ENCODE data around the gene HDGFL3. TPM values are rescaled to one million over a fixed set of nuclear protein-coding genes. Genes with fewer than 3 reads are reported as not detected.
"Not testable (repeated sequence)": the region's sequence is repeated elsewhere in the genome, so short reads cannot be mapped to it uniquely, and the experiment has no call there.

HDGFL3 gene
- 10 to 100 TPM; 21.9 to 25.0 TPM for total RNA-seq

GRCh38 chr15:83207660-83208366 lies at the start of gene HDGFL3:
TSS of gene HDGFL3 (minus strand) at chr15:83207823. CDS start at chr15:83207414, 409 bp downstream.
- Mint-ChIP-seq H3K4me1 (peaks cover 9% of the 10 kb centered on the region), H3K27ac (peak within 1 kb of the TSS; percentile 46), H3K27me3 (peaks cover 37% of the 10 kb centered on the region), H3K9me3 (no peaks in the 10 kb centered on the region), H3K36me3 (ENCODE audit: low read depth) (peaks cover 3% of the 10 kb centered on the region), H3K4me3 (peak within 1 kb of the TSS; percentile 85)
- ChIA-PET POLR2A (no interaction called here), CTCF (no interaction called here)
- peak; percentile 37 for DNase-seq

- H3K27me3 Mint-ChIP-seq, result peaks cover 44% of the 10 kb centered on the region
- no peaks in the 10 kb centered on the region for H3K4me1 Mint-ChIP-seq
- H3K27ac Mint-ChIP-seq, result no peak overlapping the region
- no peaks in the 10 kb centered on the region for H3K9me3 Mint-ChIP-seq
- ChIA-PET POLR2A (no interaction called here), CTCF (no interaction called here)
- DNase-seq, result no peak
- H3K36me3 Mint-ChIP-seq (ENCODE audit: low read depth), result no peaks in the 10 kb centered on the region
- H3K4me3 Mint-ChIP-seq, result no peak overlapping the region
These were observed 43.2 kb upstream of the HDGFL3 start for GRCh38 chr15:83250781-83251180.

- ChIA-PET POLR2A (no interaction called here), CTCF (interaction anchor here (1.0 to 1.2 kb wide), 3 partner anchors 18 to 87 kb away, joined by 4 read pairs; no protein-coding TSS in a partner anchor)
- DNase-seq, result no peak
- H3K36me3 Mint-ChIP-seq (ENCODE audit: low read depth), result no peaks in the 10 kb centered on the region
- H3K27ac Mint-ChIP-seq, result no peak overlapping the region
- peaks cover 6% of the 10 kb centered on the region for H3K9me3 Mint-ChIP-seq
- no peak overlapping the region for H3K4me3 Mint-ChIP-seq
- no peaks in the 10 kb centered on the region for H3K4me1 Mint-ChIP-seq
- H3K27me3 Mint-ChIP-seq, result peaks cover 59% of the 10 kb centered on the region
These were observed 41.4 kb upstream of the HDGFL3 start for GRCh38 chr15:83249030-83249343.

GRCh38 chr15:83248151-83249029 lies 40.8 kb upstream of the HDGFL3 start:
- Mint-ChIP-seq H3K36me3 (ENCODE audit: low read depth) (no peaks in the 10 kb centered on the region), H3K27me3 (peaks cover 62% of the 10 kb centered on the region), H3K9me3 (peaks cover 6% of the 10 kb centered on the region), H3K4me1 (no peaks in the 10 kb centered on the region), H3K27ac (no peak overlapping the region), H3K4me3 (no peak overlapping the region)
- ChIA-PET POLR2A (no interaction called here), CTCF (interaction anchor here (0.5 to 1.2 kb wide), 6 partner anchors 19 to 343 kb away, joined by 3 to 4 read pairs (median 4); no protein-coding TSS in a partner anchor)
- DNase-seq, result peak; percentile 56

GRCh38 chr15:83243634-83244033 lies 36.0 kb upstream of the HDGFL3 start:
- no peak overlapping the region for H3K4me3 Mint-ChIP-seq
- H3K27me3 Mint-ChIP-seq, result peaks cover 55% of the 10 kb centered on the region
- H3K4me1 Mint-ChIP-seq, result no peaks in the 10 kb centered on the region
- ChIA-PET POLR2A (no interaction called here), CTCF (no interaction called here)
- DNase-seq, result no peak
- H3K27ac Mint-ChIP-seq, result no peak overlapping the region
- peaks cover 12% of the 10 kb centered on the region for H3K9me3 Mint-ChIP-seq
- H3K36me3 Mint-ChIP-seq (ENCODE audit: low read depth), result no peaks in the 10 kb centered on the region

GRCh38 chr15:83230242-83230641 lies 22.6 kb upstream of the HDGFL3 start:
- POLR2A ChIA-PET, result no interaction called here
- Mint-ChIP-seq H3K4me3 (no peak overlapping the region), H3K27me3 (peaks cover 11% of the 10 kb centered on the region), H3K4me1 (peaks cover 2% of the 10 kb centered on the region), H3K27ac (no peak overlapping the region), H3K9me3 (no peaks in the 10 kb centered on the region), H3K36me3 (ENCODE audit: low read depth) (no peaks in the 10 kb centered on the region)
- no peak for DNase-seq
- CTCF ChIA-PET, result no interaction called here

GRCh38 chr15:83225449-83225848 lies 17.8 kb upstream of the HDGFL3 start:
- POLR2A ChIA-PET, result no interaction called here
- CTCF ChIA-PET, result interaction anchor here (0.6 kb wide), 1 partner anchor 324 kb away, joined by 3 read pairs; no protein-coding TSS in a partner anchor
- H3K27me3 Mint-ChIP-seq, result peaks cover 27% of the 10 kb centered on the region
- peaks cover 2% of the 10 kb centered on the region for H3K4me1 Mint-ChIP-seq
- H3K9me3 Mint-ChIP-seq, result no peaks in the 10 kb centered on the region
- no peak overlapping the region for H3K27ac Mint-ChIP-seq
- H3K36me3 Mint-ChIP-seq (ENCODE audit: low read depth), result no peaks in the 10 kb centered on the region
- DNase-seq, result no peak
- no peak overlapping the region for H3K4me3 Mint-ChIP-seq

- H3K4me3 Mint-ChIP-seq, CTCF ChIA-PET: not testable (repeated sequence)
These were observed 14.2 kb upstream of the HDGFL3 start for GRCh38 chr15:83221781-83222180.

GRCh38 chr15:83219026-83219425 lies 11.4 kb upstream of the HDGFL3 start:
- Mint-ChIP-seq H3K9me3 (peaks cover 3% of the 10 kb centered on the region), H3K27me3 (peaks cover 30% of the 10 kb centered on the region), H3K36me3 (ENCODE audit: low read depth) (no peaks in the 10 kb centered on the region), H3K27ac (no peak overlapping the region), H3K4me1 (peaks cover 11% of the 10 kb centered on the region), H3K4me3 (no peak overlapping the region)
- ChIA-PET POLR2A (no interaction called here), CTCF (no interaction called here)
- DNase-seq, result no peak

More at GRCh38 chr15:83221781-83222180, 14.2 kb upstream of the HDGFL3 start:
- H3K36me3 Mint-ChIP-seq (ENCODE audit: low read depth); POLR2A ChIA-PET; DNase-seq; H3K9me3 Mint-ChIP-seq; H3K27ac Mint-ChIP-seq: not testable (repeated sequence)
- Mint-ChIP-seq H3K27me3 (peaks cover 39% of the 10 kb centered on the region), H3K4me1 (peaks cover 12% of the 10 kb centered on the region)

- DNase-seq, result no peak
- Mint-ChIP-seq H3K4me3 (no peak overlapping the region), H3K4me1 (peaks cover 11% of the 10 kb centered on the region), H3K36me3 (ENCODE audit: low read depth) (no peaks in the 10 kb centered on the region), H3K9me3 (peaks cover 3% of the 10 kb centered on the region), H3K27me3 (peaks cover 24% of the 10 kb centered on the region), H3K27ac (no peak overlapping the region)
- ChIA-PET CTCF (no interaction called here), POLR2A (no interaction called here)
These were observed 7.7 kb upstream of the HDGFL3 start for GRCh38 chr15:83215306-83215705.

- CTCF ChIA-PET, result no interaction called here
- Mint-ChIP-seq H3K9me3 (peaks cover 3% of the 10 kb centered on the region), H3K36me3 (ENCODE audit: low read depth) (peaks cover 3% of the 10 kb centered on the region), H3K27me3 (peaks cover 20% of the 10 kb centered on the region), H3K4me1 (peaks cover 9% of the 10 kb centered on the region), H3K4me3 (no peak overlapping the region), H3K27ac (no peak overlapping the region)
- DNase-seq, result no peak
- POLR2A ChIA-PET, result no interaction called here
These were observed 3.0 kb upstream of the HDGFL3 start for GRCh38 chr15:83210619-83211018.

GRCh38 chr15:83209333-83209732 lies 1.7 kb upstream of the HDGFL3 start:
- H3K36me3 Mint-ChIP-seq (ENCODE audit: low read depth), result peaks cover 3% of the 10 kb centered on the region
- H3K27me3 Mint-ChIP-seq, result peaks cover 29% of the 10 kb centered on the region
- no peak overlapping the region for H3K27ac Mint-ChIP-seq
- DNase-seq, result no peak
- ChIA-PET POLR2A (no interaction called here), CTCF (interaction anchor here (0.7 kb wide), 1 partner anchor 1664 kb away, joined by 3 read pairs; no protein-coding TSS in a partner anchor)
- H3K4me1 Mint-ChIP-seq, result peaks cover 9% of the 10 kb centered on the region
- no peaks in the 10 kb centered on the region for H3K9me3 Mint-ChIP-seq
- no peak overlapping the region for H3K4me3 Mint-ChIP-seq

GRCh38 chr15:83208367-83208661 lies 691 bp upstream of the HDGFL3 start:
- peak overlapping the region; percentile 46 for H3K27ac Mint-ChIP-seq
- ChIA-PET CTCF (no interaction called here), POLR2A (no interaction called here)
- peaks cover 35% of the 10 kb centered on the region for H3K27me3 Mint-ChIP-seq
- H3K4me3 Mint-ChIP-seq, result no peak overlapping the region
- H3K4me1 Mint-ChIP-seq, result peaks cover 9% of the 10 kb centered on the region
- H3K9me3 Mint-ChIP-seq, result no peaks in the 10 kb centered on the region
- H3K36me3 Mint-ChIP-seq (ENCODE audit: low read depth), result peaks cover 3% of the 10 kb centered on the region
- no peak for DNase-seq

Measured in activated CD4-positive, alpha-beta T cell treated with anti-CD3 and anti-CD28 coated beads, Interleukin-2, amount 10 ng/mL, durations not matched to agents 7 days and 5 days (primary cell).